ENCODE data around the gene MRPL37.

MRPL37 gene

DNA sequence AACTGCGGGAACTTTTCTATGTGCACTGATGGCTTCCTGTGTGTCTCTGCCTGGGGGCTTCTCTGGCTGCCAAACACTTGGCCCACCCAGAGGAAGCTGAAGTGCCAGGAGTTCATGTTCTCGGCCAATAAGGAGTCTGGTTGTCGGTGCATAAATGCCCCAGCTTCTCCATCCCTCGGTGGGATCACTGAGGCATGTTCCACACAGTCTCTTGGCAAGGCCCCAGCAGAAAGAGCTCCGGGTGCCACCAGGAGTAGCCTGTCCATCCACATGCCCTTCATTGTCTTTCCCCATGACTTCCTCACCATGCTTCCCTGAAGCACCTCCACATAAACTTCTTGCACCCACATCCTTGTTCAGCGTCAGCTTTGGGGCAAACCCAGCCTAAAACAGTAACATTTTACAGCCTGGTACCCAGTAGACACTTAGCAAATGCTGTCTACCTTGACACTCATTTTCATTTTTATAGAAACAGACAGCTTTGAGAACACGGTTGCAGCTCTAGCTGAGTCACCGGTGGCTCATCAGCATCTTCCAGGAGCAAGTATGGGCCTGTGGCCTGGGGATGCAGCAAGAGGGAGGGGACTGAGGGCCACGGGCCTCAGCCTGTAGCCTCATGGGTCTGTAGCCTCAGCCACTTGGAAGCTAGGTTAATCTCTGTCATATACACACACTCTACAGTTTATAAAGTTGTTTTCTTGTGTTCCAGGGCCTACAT is 32.4 kb upstream of the MRPL37 start:
- TF ChIP-seq, protein P1, sequence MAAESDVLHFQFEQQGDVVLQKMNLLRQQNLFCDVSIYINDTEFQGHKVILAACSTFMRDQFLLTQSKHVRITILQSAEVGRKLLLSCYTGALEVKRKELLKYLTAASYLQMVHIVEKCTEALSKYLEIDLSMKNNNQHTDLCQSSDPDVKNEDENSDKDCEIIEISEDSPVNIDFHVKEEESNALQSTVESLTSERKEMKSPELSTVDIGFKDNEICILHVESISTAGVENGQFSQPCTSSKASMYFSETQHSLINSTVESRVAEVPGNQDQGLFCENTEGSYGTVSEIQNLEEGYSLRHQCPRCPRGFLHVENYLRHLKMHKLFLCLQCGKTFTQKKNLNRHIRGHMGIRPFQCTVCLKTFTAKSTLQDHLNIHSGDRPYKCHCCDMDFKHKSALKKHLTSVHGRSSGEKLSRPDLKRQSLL (tag by site-specific recombination; IDR thresholded peaks at IDR 0.05), result no peak
- TF ChIP-seq, protein P2, sequence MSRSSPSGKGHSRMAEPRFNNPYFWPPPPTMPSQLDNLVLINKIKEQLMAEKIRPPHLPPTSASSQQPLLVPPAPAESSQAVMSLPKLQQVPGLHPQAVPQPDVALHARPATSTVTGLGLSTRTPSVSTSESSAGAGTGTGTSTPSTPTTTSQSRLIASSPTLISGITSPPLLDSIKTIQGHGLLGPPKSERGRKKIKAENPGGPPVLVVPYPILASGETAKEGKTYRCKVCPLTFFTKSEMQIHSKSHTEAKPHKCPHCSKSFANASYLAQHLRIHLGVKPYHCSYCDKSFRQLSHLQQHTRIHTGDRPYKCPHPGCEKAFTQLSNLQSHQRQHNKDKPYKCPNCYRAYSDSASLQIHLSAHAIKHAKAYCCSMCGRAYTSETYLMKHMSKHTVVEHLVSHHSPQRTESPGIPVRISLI (tag by site-specific recombination; IDR thresholded peaks at IDR 0.05), result no peak
- no peak for TF ChIP-seq ZNF670 (tag by site-specific recombination; IDR thresholded peaks at IDR 0.05; ENCODE audit: low read depth)
- TF ChIP-seq ZNF350 (tag by site-specific recombination; IDR thresholded peaks at IDR 0.05), result no peak
- TF ChIP-seq ZNF560 (tag by site-specific recombination; IDR thresholded peaks at IDR 0.05; ENCODE audit: borderline replicate concordance), result no peak
- TF ChIP-seq ZNF157 (tag by site-specific recombination; IDR thresholded peaks at IDR 0.05), result no peak
- TF ChIP-seq ZBTB7A (tag by site-specific recombination; IDR thresholded peaks at IDR 0.05; ENCODE audit: low read depth), result no peak
- TF ChIP-seq ZNF626 (tag by site-specific recombination; IDR thresholded peaks at IDR 0.05), result no peak
- TF ChIP-seq, protein P3, sequence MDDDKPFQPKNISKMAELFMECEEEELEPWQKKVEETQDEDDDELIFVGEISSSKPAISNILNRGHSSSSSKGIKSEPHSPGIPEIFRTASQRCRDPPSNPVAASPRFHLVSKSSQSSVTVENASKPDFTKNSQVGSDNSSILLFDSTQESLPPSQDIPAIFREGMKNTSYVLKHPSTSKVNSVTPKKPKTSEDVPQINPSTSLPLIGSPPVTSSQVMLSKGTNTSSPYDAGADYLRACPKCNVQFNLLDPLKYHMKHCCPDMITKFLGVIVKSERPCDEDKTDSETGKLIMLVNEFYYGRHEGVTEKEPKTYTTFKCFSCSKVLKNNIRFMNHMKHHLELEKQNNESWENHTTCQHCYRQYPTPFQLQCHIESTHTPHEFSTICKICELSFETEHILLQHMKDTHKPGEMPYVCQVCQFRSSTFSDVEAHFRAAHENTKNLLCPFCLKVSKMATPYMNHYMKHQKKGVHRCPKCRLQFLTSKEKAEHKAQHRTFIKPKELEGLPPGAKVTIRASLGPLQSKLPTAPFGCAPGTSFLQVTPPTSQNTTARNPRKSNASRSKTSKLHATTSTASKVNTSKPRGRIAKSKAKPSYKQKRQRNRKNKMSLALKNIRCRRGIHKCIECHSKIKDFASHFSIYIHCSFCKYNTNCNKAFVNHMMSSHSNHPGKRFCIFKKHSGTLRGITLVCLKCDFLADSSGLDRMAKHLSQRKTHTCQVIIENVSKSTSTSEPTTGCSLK (tag by site-specific recombination; IDR thresholded peaks at IDR 0.05), result no peak
- no peak for TF ChIP-seq ZNF677 (tag by site-specific recombination; IDR thresholded peaks at IDR 0.05)
- TF ChIP-seq ZNF132 (tag by site-specific recombination; IDR thresholded peaks at IDR 0.05; ENCODE audit: borderline replicate concordance), result no peak
- TF ChIP-seq ZNF37A (tag by site-specific recombination; IDR thresholded peaks at IDR 0.05), result no peak
- TF ChIP-seq ZNF600 (tag by site-specific recombination; IDR thresholded peaks at IDR 0.05), result no peak
- TF ChIP-seq, protein P4, sequence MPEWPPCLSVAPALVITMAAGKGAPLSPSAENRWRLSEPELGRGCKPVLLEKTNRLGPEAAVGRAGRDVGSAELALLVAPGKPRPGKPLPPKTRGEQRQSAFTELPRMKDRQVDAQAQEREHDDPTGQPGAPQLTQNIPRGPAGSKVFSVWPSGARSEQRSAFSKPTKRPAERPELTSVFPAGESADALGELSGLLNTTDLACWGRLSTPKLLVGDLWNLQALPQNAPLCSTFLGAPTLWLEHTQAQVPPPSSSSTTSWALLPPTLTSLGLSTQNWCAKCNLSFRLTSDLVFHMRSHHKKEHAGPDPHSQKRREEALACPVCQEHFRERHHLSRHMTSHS (tag by site-specific recombination; IDR thresholded peaks at IDR 0.05), result no peak
- Histone ChIP-seq H3K9me3 (ENCODE audit: control insufficient read depth, insufficient read depth, low read depth, low read length) (no peaks in the 10 kb centered on the region), H3K4me3 (ENCODE audit: low read depth, low read length) (no peak overlapping the region), H3K4me1 (ENCODE audit: control insufficient read depth, insufficient read depth, low read length) (no peaks in the 10 kb centered on the region; the same call in 1 of the 2 replicates), H3K36me3 (ENCODE audit: control insufficient read depth in 2 of 2, insufficient read depth in 1 of 2, low read length in 2 of 2) (no peaks in the 10 kb centered on the region), H3K27ac (ENCODE audit: extremely low read depth, low read depth, low read length) (no peak overlapping the region)
- CTCF ChIA-PET, result interaction anchor here (0.6 to 0.9 kb wide), 2 partner anchors 45 to 229 kb away, joined by 3 to 4 read pairs; no protein-coding TSS in a partner anchor
- POLR2A ChIA-PET, result no interaction called here

DNA sequence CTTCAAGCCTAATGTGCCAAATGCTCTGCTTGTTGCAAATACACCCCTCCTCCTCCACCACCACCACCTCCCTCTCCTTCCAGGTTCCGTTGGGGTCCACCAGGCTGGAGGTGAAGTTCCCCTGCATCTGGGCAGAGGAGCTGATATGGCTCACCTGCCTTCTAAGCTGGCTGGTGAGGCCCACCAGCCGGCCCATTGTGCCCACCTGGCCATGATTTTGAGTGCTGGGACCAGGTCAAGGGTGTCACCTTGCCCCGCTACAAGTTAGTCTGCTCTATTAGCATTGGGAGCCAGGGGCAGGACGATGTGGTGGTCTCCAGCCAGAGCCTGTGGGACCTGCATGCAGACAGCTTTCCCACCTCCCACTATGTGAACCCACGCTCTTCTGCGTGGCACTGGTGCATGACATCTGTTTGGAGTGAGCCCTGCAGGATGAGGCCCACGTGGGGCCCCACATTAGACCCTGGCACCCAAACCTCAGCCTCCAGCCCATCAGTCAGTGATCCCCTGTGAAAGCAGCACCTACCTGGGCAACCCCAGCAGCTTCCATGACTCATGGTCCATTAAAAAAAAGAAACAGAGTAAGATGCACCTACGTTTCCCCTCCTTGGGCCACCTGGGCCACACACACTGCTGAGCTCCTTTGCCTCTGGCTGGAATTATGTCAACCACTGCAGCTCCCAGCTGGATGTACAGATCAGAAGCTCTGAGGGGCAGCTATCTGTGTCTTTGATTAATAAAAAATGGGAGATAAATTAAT is 31.6 kb upstream of the MRPL37 start:
- no peaks in the 10 kb centered on the region for H3K4me1 ChIP-seq (ENCODE audit: control insufficient read depth, insufficient read depth, low read length)
- peaks cover 0 to 2% of the 10 kb centered on the region in 2 experiments; a peak in 1 of 3 replicates for H3K36me3 ChIP-seq (ENCODE audit: control insufficient read depth in 2 of 2, insufficient read depth in 1 of 2, low read length in 2 of 2)
- H3K27ac ChIP-seq (ENCODE audit: extremely low read depth, low read depth, low read length), result no peak overlapping the region
- H3K9me3 ChIP-seq (ENCODE audit: control insufficient read depth, insufficient read depth, low read depth, low read length), result no peaks in the 10 kb centered on the region
- H3K4me3 ChIP-seq (ENCODE audit: low read depth, low read length), result no peak overlapping the region
- POLR2A ChIA-PET, result no interaction called here
- CTCF ChIA-PET, result interaction anchor here (0.5 to 1.6 kb wide), 4 partner anchors 13 to 323 kb away, joined by 3 to 6 read pairs (median 4); no protein-coding TSS in a partner anchor
- TF ChIP-seq FEZF1 (tag by site-specific recombination; IDR thresholded peaks at IDR 0.05) (no peak), ZNF10 (tag by site-specific recombination; IDR thresholded peaks at IDR 0.05) (no peak), TRIM28 (IDR thresholded peaks at IDR 0.05; ENCODE audit: borderline replicate concordance, low read length) (no peak), ZNF416 (tag by site-specific recombination; IDR thresholded peaks at IDR 0.05) (no peak), ZNF560 (tag by site-specific recombination; IDR thresholded peaks at IDR 0.05; ENCODE audit: borderline replicate concordance) (no peak), ZIC2 (tag by site-specific recombination; IDR thresholded peaks at IDR 0.05) (no peak), HOXD13 (CRISPR knock-in tag; IDR thresholded peaks at IDR 0.05; ENCODE audit: borderline replicate concordance) (no peak), GLI4 (tag by site-specific recombination; IDR thresholded peaks at IDR 0.05) (no peak), ZNF792 (tag by site-specific recombination; IDR thresholded peaks at IDR 0.05) (no peak), SCRT2 (tag by site-specific recombination; IDR thresholded peaks at IDR 0.05) (no peak), ZNF658 (tag by site-specific recombination; IDR thresholded peaks at IDR 0.05) (no peak), ZNF155 (tag by site-specific recombination; IDR thresholded peaks at IDR 0.05) (no peak), ZNF776 (tag by site-specific recombination; IDR thresholded peaks at IDR 0.05; ENCODE audit: borderline replicate concordance) (no peak)
- TF ChIP-seq, protein P2 (tag by site-specific recombination; IDR thresholded peaks at IDR 0.05), result no peak
- TF ChIP-seq, protein P5, sequence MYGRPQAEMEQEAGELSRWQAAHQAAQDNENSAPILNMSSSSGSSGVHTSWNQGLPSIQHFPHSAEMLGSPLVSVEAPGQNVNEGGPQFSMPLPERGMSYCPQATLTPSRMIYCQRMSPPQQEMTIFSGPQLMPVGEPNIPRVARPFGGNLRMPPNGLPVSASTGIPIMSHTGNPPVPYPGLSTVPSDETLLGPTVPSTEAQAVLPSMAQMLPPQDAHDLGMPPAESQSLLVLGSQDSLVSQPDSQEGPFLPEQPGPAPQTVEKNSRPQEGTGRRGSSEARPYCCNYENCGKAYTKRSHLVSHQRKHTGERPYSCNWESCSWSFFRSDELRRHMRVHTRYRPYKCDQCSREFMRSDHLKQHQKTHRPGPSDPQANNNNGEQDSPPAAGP (tag by site-specific recombination; IDR thresholded peaks at IDR 0.05), result no peak

Data from HEK293 (cell line).